Measurements from ENCODE around the gene KCNJ18.
"Not testable (repeated sequence)": the region's sequence is repeated elsewhere in the genome, so short reads cannot be mapped to it uniquely, and the experiment has no call there.

Gene KCNJ18

GRCh38 chr17:21741520-21741919 is 49.2 kb downstream of the KCNJ18 start:
- not testable (repeated sequence) for H3K4me3 ChIP-seq (ENCODE audit: low read length); DNase-seq (ENCODE audit: low read depth)

GRCh38 chr17:21742326-21742725 is 50.0 kb downstream of the KCNJ18 start:
- TF ChIP-seq CTCF (IDR thresholded peaks at IDR 0.05; ENCODE audit: insufficient read depth, low read depth, low read length, missing control alignments), result no peak
- no peak overlapping the region for H3K4me3 ChIP-seq (ENCODE audit: low read length)
- no peak for DNase-seq (ENCODE audit: low read depth)

GRCh38 chr17:21744151-21744550 is 51.8 kb downstream of the KCNJ18 start:
- not testable (repeated sequence) for H3K4me3 ChIP-seq (ENCODE audit: low read length); DNase-seq (ENCODE audit: low read depth)

- DNase-seq (ENCODE audit: low read depth); H3K4me3 ChIP-seq (ENCODE audit: low read length): not testable (repeated sequence)
Observed at GRCh38 chr17:21744621-21745020, 52.3 kb downstream of the KCNJ18 start.

- not testable (repeated sequence) for DNase-seq (ENCODE audit: low read depth); H3K4me3 ChIP-seq (ENCODE audit: low read length)
Observed at GRCh38 chr17:21745385-21746054, 53.2 kb downstream of the KCNJ18 start.

GRCh38 chr17:21746415-21746814 is 54.1 kb downstream of the KCNJ18 start:
- DNase-seq (ENCODE audit: low read depth); H3K4me3 ChIP-seq (ENCODE audit: low read length): not testable (repeated sequence)

GRCh38 chr17:21747195-21747915 is 55.0 kb downstream of the KCNJ18 start:
- DNase-seq (ENCODE audit: low read depth); H3K4me3 ChIP-seq (ENCODE audit: low read length): not testable (repeated sequence)

- not testable (repeated sequence) for DNase-seq (ENCODE audit: low read depth); H3K4me3 ChIP-seq (ENCODE audit: low read length)
Observed at GRCh38 chr17:21748686-21749085, 56.4 kb downstream of the KCNJ18 start.

GRCh38 chr17:21749696-21750531 is 57.6 kb downstream of the KCNJ18 start:
- not testable (repeated sequence) for DNase-seq (ENCODE audit: low read depth); H3K4me3 ChIP-seq (ENCODE audit: low read length)

- not testable (repeated sequence) for H3K4me3 ChIP-seq (ENCODE audit: low read length); DNase-seq (ENCODE audit: low read depth)
Observed at GRCh38 chr17:21751111-21751510, 58.8 kb downstream of the KCNJ18 start.
